ENCODE measurements around the gene ADGRL1. TPM values are rescaled to one million over a fixed set of nuclear protein-coding genes. Genes with fewer than 3 reads are reported as not detected.

The ADGRL1 gene
- polyA plus RNA-seq, 1 donor, result 25.6 TPM

- DNase-seq, result no peak
- no CpG with 5 or more reads among the region's 3 CpGs for WGBS (ENCODE audit: insufficient coverage, low lambda C conversion rate)
- Histone ChIP-seq H3K27me3 (ENCODE audit: control insufficient read depth, insufficient read depth, low read length) (no peaks in the 10 kb centered on the region), H3K9me3 (ENCODE audit: control insufficient read depth, low read depth, low read length) (no peaks in the 10 kb centered on the region), H3K36me3 (ENCODE audit: control insufficient read depth, insufficient read depth, low read length) (no peaks in the 10 kb centered on the region), H3K27ac (ENCODE audit: low read length) (peak overlapping the region; percentile 98), H3K4me1 (ENCODE audit: control insufficient read depth, insufficient read depth, low read length) (peaks cover 17% of the 10 kb centered on the region), H3K4me3 (ENCODE audit: low read length) (peak overlapping the region; percentile 59)
Observed at GRCh38 chr19:14119146-14119545, 86.8 kb downstream of the ADGRL1 start.

GRCh38 chr19:14118165-14119051 is 87.6 kb downstream of the ADGRL1 start:
- no peaks in the 10 kb centered on the region for H3K36me3 ChIP-seq (ENCODE audit: control insufficient read depth, insufficient read depth, low read length)
- WGBS (ENCODE audit: insufficient coverage, low lambda C conversion rate), result no CpG with 5 or more reads among the region's 61 CpGs
- H3K9me3 ChIP-seq (ENCODE audit: control insufficient read depth, low read depth, low read length), result no peaks in the 10 kb centered on the region
- H3K27me3 ChIP-seq (ENCODE audit: control insufficient read depth, insufficient read depth, low read length), result no peaks in the 10 kb centered on the region
- DNase-seq, result peak; percentile 69 to 78
- H3K27ac ChIP-seq (ENCODE audit: low read length), result peak overlapping the region; percentile 98
- peak overlapping the region; percentile 59 for H3K4me3 ChIP-seq (ENCODE audit: low read length)
- H3K4me1 ChIP-seq (ENCODE audit: control insufficient read depth, insufficient read depth, low read length), result peaks cover 18% of the 10 kb centered on the region

- Histone ChIP-seq H3K9me3 (ENCODE audit: control insufficient read depth, low read depth, low read length) (no peaks in the 10 kb centered on the region), H3K4me3 (ENCODE audit: low read length) (peak within 1 kb of the TSS; percentile 90), H3K4me1 (ENCODE audit: control insufficient read depth, insufficient read depth, low read length) (peaks cover 25% of the 10 kb centered on the region), H3K36me3 (ENCODE audit: control insufficient read depth, insufficient read depth, low read length) (no peaks in the 10 kb centered on the region), H3K27ac (ENCODE audit: low read length) (peak within 1 kb of the TSS; percentile 98), H3K27me3 (ENCODE audit: control insufficient read depth, insufficient read depth, low read length) (no peaks in the 10 kb centered on the region)
- DNase-seq, result peak; percentile 99 to 100
- WGBS (ENCODE audit: insufficient coverage, low lambda C conversion rate), result no CpG with 5 or more reads among the region's 67 CpGs
Observed at GRCh38 chr19:14117668-14118164, 88.3 kb downstream of the ADGRL1 start, which contains the start of gene PRKACA. Gene PRKACA (minus strand): TSS chr19:14117762. CDS start chr19:14117547, 215 bp downstream.

DNA sequence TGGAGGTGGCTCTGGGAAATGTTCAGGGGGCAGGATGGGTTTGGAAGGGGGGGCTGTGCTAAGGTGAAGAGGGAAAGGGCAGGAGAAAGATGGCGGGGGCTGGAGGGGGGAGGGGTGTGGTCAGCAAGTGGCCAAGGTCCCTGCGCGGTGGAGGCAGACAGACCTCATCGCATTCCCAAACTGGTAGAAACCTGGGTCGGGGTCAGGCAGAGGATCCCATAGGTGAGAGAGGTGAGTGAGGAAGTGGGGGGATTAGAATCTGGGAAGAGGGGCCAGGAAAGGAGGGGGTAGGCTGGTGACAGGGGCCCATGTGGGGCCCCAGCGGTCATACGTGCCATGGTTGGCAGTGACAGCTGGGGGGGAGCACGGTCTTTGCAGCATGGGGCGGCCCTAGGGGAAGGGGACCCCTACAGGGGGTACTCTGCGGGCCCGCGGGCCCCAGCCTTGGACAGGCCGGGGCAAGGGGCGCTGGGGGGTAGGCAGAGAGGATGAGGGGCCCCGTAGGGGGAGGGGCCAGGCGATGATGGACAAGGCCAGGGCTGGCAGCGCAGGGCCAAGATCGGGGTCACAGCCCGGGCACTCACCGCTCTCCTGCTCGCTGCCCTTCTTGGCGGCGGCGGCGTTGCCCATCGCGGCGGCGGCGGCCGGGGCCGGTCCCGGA is 88.9 kb downstream of the ADGRL1 start:
- WGBS (ENCODE audit: insufficient coverage, low lambda C conversion rate), result no CpG with 5 or more reads among the region's 33 CpGs
- DNase-seq, result peak in 1 of 2 donors; percentile 45
- H3K36me3 ChIP-seq (ENCODE audit: control insufficient read depth, insufficient read depth, low read length), result no peaks in the 10 kb centered on the region
- no peaks in the 10 kb centered on the region for H3K27me3 ChIP-seq (ENCODE audit: control insufficient read depth, insufficient read depth, low read length)
- peaks cover 31% of the 10 kb centered on the region for H3K4me1 ChIP-seq (ENCODE audit: control insufficient read depth, insufficient read depth, low read length)
- H3K9me3 ChIP-seq (ENCODE audit: control insufficient read depth, low read depth, low read length), result no peaks in the 10 kb centered on the region
- H3K27ac ChIP-seq (ENCODE audit: low read length), result peak overlapping the region; percentile 21
- peak overlapping the region; percentile 90 for H3K4me3 ChIP-seq (ENCODE audit: low read length)

- Histone ChIP-seq H3K9me3 (ENCODE audit: control insufficient read depth, low read depth, low read length) (no peaks in the 10 kb centered on the region), H3K4me1 (ENCODE audit: control insufficient read depth, insufficient read depth, low read length) (peaks cover 31% of the 10 kb centered on the region), H3K4me3 (ENCODE audit: low read length) (peak overlapping the region; percentile 90), H3K36me3 (ENCODE audit: control insufficient read depth, insufficient read depth, low read length) (peaks cover 3% of the 10 kb centered on the region), H3K27me3 (ENCODE audit: control insufficient read depth, insufficient read depth, low read length) (no peaks in the 10 kb centered on the region), H3K27ac (ENCODE audit: low read length) (no peak overlapping the region)
- DNase-seq, result no peak
- 40% methylated on average over 1 of the region's 6 CpGs for WGBS (ENCODE audit: insufficient coverage, low lambda C conversion rate)
Observed at GRCh38 chr19:14116525-14116917, 89.4 kb downstream of the ADGRL1 start.

GRCh38 chr19:14115756-14116155 is 90.2 kb downstream of the ADGRL1 start:
- Histone ChIP-seq H3K27me3 (ENCODE audit: control insufficient read depth, insufficient read depth, low read length) (no peaks in the 10 kb centered on the region), H3K4me1 (ENCODE audit: control insufficient read depth, insufficient read depth, low read length) (peaks cover 31% of the 10 kb centered on the region), H3K9me3 (ENCODE audit: control insufficient read depth, low read depth, low read length) (no peaks in the 10 kb centered on the region), H3K4me3 (ENCODE audit: low read length) (no peak overlapping the region), H3K27ac (ENCODE audit: low read length) (no peak overlapping the region), H3K36me3 (ENCODE audit: control insufficient read depth, insufficient read depth, low read length) (peaks cover 3% of the 10 kb centered on the region)
- WGBS (ENCODE audit: insufficient coverage, low lambda C conversion rate), result no CpG with 5 or more reads among the region's 5 CpGs
- no peak for DNase-seq

- DNase-seq, result no peak
- Histone ChIP-seq H3K4me3 (ENCODE audit: low read length) (no peak overlapping the region), H3K36me3 (ENCODE audit: control insufficient read depth, insufficient read depth, low read length) (peaks cover 3% of the 10 kb centered on the region), H3K27ac (ENCODE audit: low read length) (no peak overlapping the region), H3K4me1 (ENCODE audit: control insufficient read depth, insufficient read depth, low read length) (peaks cover 30% of the 10 kb centered on the region), H3K27me3 (ENCODE audit: control insufficient read depth, insufficient read depth, low read length) (no peaks in the 10 kb centered on the region), H3K9me3 (ENCODE audit: control insufficient read depth, low read depth, low read length) (no peaks in the 10 kb centered on the region)
- 90% methylated on average over 2 of the region's 9 CpGs for WGBS (ENCODE audit: insufficient coverage, low lambda C conversion rate)
Observed at GRCh38 chr19:14114854-14115253, 91.1 kb downstream of the ADGRL1 start.

DNA sequence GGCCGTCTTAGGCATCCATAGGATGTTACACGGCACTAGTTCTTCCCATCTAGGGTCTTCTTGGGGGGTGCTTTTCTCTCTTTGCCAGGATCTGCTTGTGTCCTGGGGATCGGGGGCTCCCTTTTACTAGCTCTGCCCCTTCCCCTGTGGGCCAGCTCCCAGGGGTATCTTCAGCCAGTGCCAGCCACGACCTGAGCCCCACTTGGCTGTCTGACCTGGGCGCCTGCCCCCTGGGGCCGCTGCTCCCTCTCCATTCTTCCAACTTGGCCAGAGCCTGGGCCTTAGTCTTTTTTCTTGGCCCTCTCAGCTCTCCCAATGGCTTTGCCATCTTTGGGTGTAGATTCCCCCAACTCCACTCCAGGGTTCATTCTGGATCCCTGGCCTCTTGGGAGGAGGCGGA is 91.5 kb downstream of the ADGRL1 start:
- Histone ChIP-seq H3K9me3 (ENCODE audit: control insufficient read depth, low read depth, low read length) (no peaks in the 10 kb centered on the region), H3K4me1 (ENCODE audit: control insufficient read depth, insufficient read depth, low read length) (peaks cover 25% of the 10 kb centered on the region), H3K36me3 (ENCODE audit: control insufficient read depth, insufficient read depth, low read length) (peaks cover 3% of the 10 kb centered on the region), H3K4me3 (ENCODE audit: low read length) (no peak overlapping the region), H3K27me3 (ENCODE audit: control insufficient read depth, insufficient read depth, low read length) (no peaks in the 10 kb centered on the region), H3K27ac (ENCODE audit: low read length) (no peak overlapping the region)
- no peak for DNase-seq
- no CpG with 5 or more reads among the region's 7 CpGs for WGBS (ENCODE audit: insufficient coverage, low lambda C conversion rate)

DNA sequence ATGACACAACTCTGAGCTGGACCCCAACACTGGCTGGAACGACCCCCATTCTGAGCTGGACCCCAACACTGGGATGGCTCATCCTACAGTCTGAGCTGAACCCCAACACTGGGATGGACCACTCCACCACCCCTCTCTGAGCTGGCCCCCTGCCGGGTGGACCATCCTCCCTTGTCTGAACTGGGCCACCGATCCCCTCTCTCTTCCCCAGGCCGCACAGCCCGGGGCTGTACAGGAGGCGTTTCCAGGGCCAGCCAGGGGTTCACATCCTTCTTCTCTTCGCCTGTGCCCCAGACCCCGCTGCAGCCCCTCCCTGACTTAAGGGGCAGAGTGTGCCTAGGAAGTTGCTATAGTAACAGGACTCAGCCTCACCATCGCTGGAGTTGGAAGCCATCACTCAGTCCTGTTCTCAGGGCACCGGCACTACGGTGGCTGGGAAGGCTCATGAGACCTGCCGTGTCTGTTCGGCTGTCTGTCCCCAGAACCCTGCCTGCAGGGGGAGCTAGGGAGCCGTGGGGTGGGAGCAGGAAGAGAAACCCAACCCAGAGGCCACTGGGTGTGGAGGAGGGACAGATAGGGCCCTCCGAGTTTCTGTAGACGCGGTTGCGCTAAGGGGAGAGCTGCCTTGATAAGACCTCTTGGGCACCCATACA is 92.1 kb downstream of the ADGRL1 start:
- H3K4me1 ChIP-seq (ENCODE audit: control insufficient read depth, insufficient read depth, low read length), result peaks cover 20% of the 10 kb centered on the region
- no peaks in the 10 kb centered on the region for H3K27me3 ChIP-seq (ENCODE audit: control insufficient read depth, insufficient read depth, low read length)
- H3K27ac ChIP-seq (ENCODE audit: low read length), result no peak overlapping the region
- H3K36me3 ChIP-seq (ENCODE audit: control insufficient read depth, insufficient read depth, low read length), result peaks cover 3% of the 10 kb centered on the region
- no peak overlapping the region for H3K4me3 ChIP-seq (ENCODE audit: low read length)
- no peak for DNase-seq
- WGBS (ENCODE audit: insufficient coverage, low lambda C conversion rate), result no CpG with 5 or more reads among the region's 18 CpGs
- no peaks in the 10 kb centered on the region for H3K9me3 ChIP-seq (ENCODE audit: control insufficient read depth, low read depth, low read length)

DNA sequence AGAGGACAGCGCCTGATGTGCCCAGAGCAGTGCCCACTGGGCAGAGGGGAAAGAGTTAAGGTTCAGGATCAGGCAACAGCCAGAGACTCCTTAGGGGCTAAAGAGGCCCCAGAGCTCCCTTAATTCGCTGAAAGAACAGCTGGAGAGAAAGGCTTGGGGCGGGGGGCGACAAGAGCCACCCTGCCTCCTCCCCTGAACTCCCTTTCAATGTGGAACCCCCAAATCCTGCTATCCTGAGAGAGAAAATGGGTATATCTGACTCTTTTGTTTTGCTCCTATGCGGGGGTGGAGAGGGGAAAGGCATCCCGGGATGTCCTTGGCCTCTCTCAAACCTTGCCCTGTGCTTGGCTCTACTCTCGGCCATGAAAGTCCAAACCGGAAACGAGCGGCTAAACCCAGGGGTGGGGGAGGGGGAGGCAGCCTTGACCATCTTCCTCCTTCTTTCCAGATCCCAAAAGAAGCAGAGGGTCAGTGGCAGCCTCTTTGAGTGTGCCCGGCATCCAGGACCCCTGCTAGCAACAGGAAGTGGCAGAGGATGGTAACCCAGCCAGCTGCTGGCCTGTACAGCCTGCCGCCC is 93.1 kb downstream of the ADGRL1 start:
- peaks cover 13% of the 10 kb centered on the region for H3K4me1 ChIP-seq (ENCODE audit: control insufficient read depth, insufficient read depth, low read length)
- no peak overlapping the region for H3K4me3 ChIP-seq (ENCODE audit: low read length)
- H3K36me3 ChIP-seq (ENCODE audit: control insufficient read depth, insufficient read depth, low read length), result peaks cover 4% of the 10 kb centered on the region
- H3K27me3 ChIP-seq (ENCODE audit: control insufficient read depth, insufficient read depth, low read length), result no peaks in the 10 kb centered on the region
- H3K9me3 ChIP-seq (ENCODE audit: control insufficient read depth, low read depth, low read length), result no peaks in the 10 kb centered on the region
- DNase-seq, result no peak
- WGBS (ENCODE audit: insufficient coverage, low lambda C conversion rate), result no CpG with 5 or more reads among the region's 12 CpGs
- H3K27ac ChIP-seq (ENCODE audit: low read length), result no peak overlapping the region

Data from large intestine (tissue), 3 donors.